Smooth muscle cell (in vitro differentiated cells): ENCODE data around the gene ZBTB40. TPM values are rescaled to one million over a fixed set of nuclear protein-coding genes. Genes with fewer than 3 reads are reported as not detected.

Experiments
- DNase-seq: peaks from one replicate; lab custom pipeline; 2025; ENCODE audit not compliant: unreplicated experiment; lab: John Stamatoyannopoulos, UW
- H2AFZ ChIP-seq: fragments of 200-600 bp; sonication (generic); 2 replicates; pipeline ENCODE4 v1.6.0; 2016; ENCODE audit warnings: antibody characterized with exemption, low read depth, mild to moderate bottlenecking
- H3F3A ChIP-seq: fragments of 200-600 bp; sonication (generic); 2 replicates; pipeline ENCODE4 v1.6.0; 2017; ENCODE audit warnings: antibody characterized with exemption, low read depth
- H3K27ac ChIP-seq: fragments of 200-600 bp; sonication (generic); 2 replicates; pipeline ENCODE4 v1.5.1; 2016; ENCODE audit warnings: low read depth, mild to moderate bottlenecking
- H3K27me3 ChIP-seq: fragments of 200-600 bp; sonication (generic); 2 replicates; pipeline ENCODE4 v1.6.1; 2016; ENCODE audit warnings: low read depth, mild to moderate bottlenecking
- H3K36me3 ChIP-seq: fragments of 200-600 bp; sonication (generic); 2 replicates; pipeline ENCODE4 v1.5.1; 2016; ENCODE audit warnings: low read depth
- H3K4me1 ChIP-seq: fragments of 200-600 bp; sonication (generic); 2 replicates; pipeline ENCODE4 v1.5.1; 2016; ENCODE audit warnings: low read depth
- H3K4me2 ChIP-seq: fragments of 200-600 bp; sonication (generic); 2 replicates; pipeline ENCODE4 v1.6.0; 2016; ENCODE audit warnings: mild to moderate bottlenecking
- H3K4me3 ChIP-seq: fragments of 200-600 bp; sonication (generic); 2 replicates; pipeline ENCODE4 v1.5.1; 2016; ENCODE audit warnings: mild to moderate bottlenecking
- H3K79me2 ChIP-seq: fragments of 200-600 bp; sonication (generic); 2 replicates; pipeline ENCODE4 v1.6.0; 2016; ENCODE audit warnings: low read depth, mild to moderate bottlenecking
- H3K9ac ChIP-seq: fragments of 200-600 bp; sonication (generic); 2 replicates; pipeline ENCODE4 v1.6.0; 2016; ENCODE audit warnings: low read depth
- H3K9me3 ChIP-seq: fragments of 200-600 bp; sonication (generic); replicated peaks from 2 replicates; pipeline ENCODE4 v1.5.1; 2016; ENCODE audit warnings: low read depth
- H4K20me1 ChIP-seq: fragments of 200-600 bp; sonication (generic); 2 replicates; pipeline ENCODE4 v1.6.0; 2016; ENCODE audit warnings: low read depth
- WGBS: methylation state at CpG from one replicate; pipeline ENCODE4 v1.1.7; 2016; ENCODE audit warnings: low lambda C conversion rate; 5-methylcytosine and 5-hydroxymethylcytosine counted together
- polyA plus RNA-seq: library from polyadenylated mRNA; unstranded; fragments of >200 nt; fragmentation: Nextera tagmentation; extraction: Ambion mirVana; gene quantifications from 2 replicates; pipeline ENCODE4 v1.2.1, GENCODE V29; 2016
- total RNA-seq: library from RNA; depleted of rRNA; stranded (reverse); fragments of >200 nt; gene quantifications from 2 replicates; pipeline ENCODE4 v1.2.3, GENCODE V29; 2014
- TF ChIP-seq, protein P1 (sequence below): fragments of 200-600 bp; sonication (generic); IDR thresholded peaks from 2 replicates; pipeline ENCODE4 v1.5.1; 2017; ENCODE audit warnings: borderline replicate concordance, mild to moderate bottlenecking, antibody characterized with exemption; ENCODE audit not compliant: insufficient read depth, poor library complexity, severe bottlenecking

Gene ZBTB40
- total and polyA plus RNA-seq, 2 experiments from 2014 or later, result 4.1 to 14.6 TPM

DNA sequence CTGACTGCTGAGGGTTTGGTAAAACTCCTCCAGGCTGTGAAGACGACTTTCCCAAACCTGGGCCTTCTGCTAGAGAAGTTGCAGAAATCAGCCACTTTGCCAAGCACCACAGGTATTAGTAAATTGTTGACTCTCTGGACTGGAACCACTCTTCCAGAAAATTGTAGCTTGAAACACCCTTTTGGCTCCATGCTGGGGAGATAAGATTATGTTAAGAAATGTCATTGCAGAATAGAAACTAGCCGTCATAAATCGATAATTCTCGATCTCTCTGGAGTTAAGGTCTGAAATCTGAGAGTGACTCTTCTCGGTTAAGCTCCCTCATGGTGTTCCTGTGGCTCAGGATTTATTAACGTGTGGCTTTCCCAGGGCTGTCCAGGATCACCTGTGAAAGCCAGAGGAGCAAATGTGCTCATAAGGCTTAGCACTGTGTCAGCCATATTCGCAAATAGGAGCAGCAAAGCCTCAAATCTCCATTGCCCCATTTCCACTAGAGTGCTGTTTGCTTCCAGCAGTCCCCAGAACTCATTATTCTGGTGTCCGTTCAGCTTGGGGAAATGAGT is 54.6 kb downstream of the ZBTB40 start:
- H3K9ac ChIP-seq, result no peak overlapping the region
- WGBS, result 92% methylated on average over 8 of the region's 8 CpGs
- no peak overlapping the region for H3K27ac ChIP-seq
- H3K4me3 ChIP-seq, result no peak overlapping the region
- H3K36me3 ChIP-seq, result peaks cover 29% of the 10 kb centered on the region
- no peaks in the 10 kb centered on the region for H3F3A ChIP-seq
- H3K4me1 ChIP-seq, result no peaks in the 10 kb centered on the region
- TF ChIP-seq, protein P1, sequence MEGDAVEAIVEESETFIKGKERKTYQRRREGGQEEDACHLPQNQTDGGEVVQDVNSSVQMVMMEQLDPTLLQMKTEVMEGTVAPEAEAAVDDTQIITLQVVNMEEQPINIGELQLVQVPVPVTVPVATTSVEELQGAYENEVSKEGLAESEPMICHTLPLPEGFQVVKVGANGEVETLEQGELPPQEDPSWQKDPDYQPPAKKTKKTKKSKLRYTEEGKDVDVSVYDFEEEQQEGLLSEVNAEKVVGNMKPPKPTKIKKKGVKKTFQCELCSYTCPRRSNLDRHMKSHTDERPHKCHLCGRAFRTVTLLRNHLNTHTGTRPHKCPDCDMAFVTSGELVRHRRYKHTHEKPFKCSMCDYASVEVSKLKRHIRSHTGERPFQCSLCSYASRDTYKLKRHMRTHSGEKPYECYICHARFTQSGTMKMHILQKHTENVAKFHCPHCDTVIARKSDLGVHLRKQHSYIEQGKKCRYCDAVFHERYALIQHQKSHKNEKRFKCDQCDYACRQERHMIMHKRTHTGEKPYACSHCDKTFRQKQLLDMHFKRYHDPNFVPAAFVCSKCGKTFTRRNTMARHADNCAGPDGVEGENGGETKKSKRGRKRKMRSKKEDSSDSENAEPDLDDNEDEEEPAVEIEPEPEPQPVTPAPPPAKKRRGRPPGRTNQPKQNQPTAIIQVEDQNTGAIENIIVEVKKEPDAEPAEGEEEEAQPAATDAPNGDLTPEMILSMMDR, result no peak
- H3K9me3 ChIP-seq, result no peaks in the 10 kb centered on the region
- DNase-seq, result no peak
- no peaks in the 10 kb centered on the region for H3K79me2 ChIP-seq
- no peaks in the 10 kb centered on the region for H3K27me3 ChIP-seq
- no peak overlapping the region for H3K4me2 ChIP-seq
- peaks cover 19% of the 10 kb centered on the region for H4K20me1 ChIP-seq
- no peak overlapping the region for H2AFZ ChIP-seq

DNA sequence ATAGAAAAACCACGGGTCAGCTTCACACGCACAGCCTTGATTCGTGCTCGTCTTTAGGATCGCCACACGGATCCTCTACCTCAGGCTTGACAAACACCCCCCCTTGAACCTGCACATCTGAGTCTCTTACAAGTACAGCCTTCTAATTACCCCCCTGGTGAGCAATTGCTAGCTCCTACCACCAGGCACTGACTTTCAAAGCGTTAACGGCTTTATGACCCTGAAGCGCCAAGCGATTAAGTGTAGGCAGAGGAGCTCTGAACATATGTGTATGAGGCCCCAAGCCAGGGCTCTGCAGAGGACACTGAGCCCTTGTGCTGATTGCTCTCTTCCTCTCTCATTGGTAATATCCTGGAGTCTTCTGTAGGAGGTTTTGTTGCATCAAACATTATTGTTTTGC is 55.9 kb downstream of the ZBTB40 start:
- H2AFZ ChIP-seq, result no peak overlapping the region
- no peaks in the 10 kb centered on the region for H3F3A ChIP-seq
- H3K79me2 ChIP-seq, result no peaks in the 10 kb centered on the region
- peaks cover 11% of the 10 kb centered on the region for H4K20me1 ChIP-seq
- no peaks in the 10 kb centered on the region for H3K9me3 ChIP-seq
- H3K27me3 ChIP-seq, result no peaks in the 10 kb centered on the region
- H3K36me3 ChIP-seq, result peaks cover 37% of the 10 kb centered on the region
- no peak overlapping the region for H3K4me3 ChIP-seq
- no peaks in the 10 kb centered on the region for H3K4me1 ChIP-seq
- TF ChIP-seq, protein P1, result no peak
- no peak overlapping the region for H3K4me2 ChIP-seq
- H3K27ac ChIP-seq, result no peak overlapping the region
- no peak overlapping the region for H3K9ac ChIP-seq
- no peak for DNase-seq
- 91% methylated on average over 10 of the region's 10 CpGs for WGBS

DNA sequence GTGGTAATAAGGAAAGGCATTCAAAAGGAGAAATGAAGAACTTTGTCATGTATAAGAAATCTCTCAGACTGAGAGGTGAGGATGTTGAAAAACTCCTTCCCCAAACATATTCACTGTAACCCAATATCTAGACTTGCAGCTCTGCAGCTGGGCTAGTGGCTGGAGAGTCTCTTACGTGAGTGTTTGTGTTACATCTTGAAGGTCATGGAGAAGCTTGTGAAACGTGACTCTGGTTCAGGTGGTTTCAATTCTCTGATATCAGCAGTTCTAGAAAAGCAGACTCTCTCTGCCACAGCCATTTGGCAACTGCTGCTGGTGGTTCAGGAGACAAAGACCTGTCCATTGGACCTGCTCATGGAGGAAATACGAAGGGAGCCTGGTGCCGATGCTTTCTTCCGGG is 56.7 kb downstream of the ZBTB40 start:
- WGBS, result 93% methylated on average over 5 of the region's 5 CpGs
- peaks cover 37% of the 10 kb centered on the region for H3K36me3 ChIP-seq
- TF ChIP-seq, protein P1, result no peak
- no peaks in the 10 kb centered on the region for H3K27me3 ChIP-seq
- no peaks in the 10 kb centered on the region for H3F3A ChIP-seq
- peaks cover 5% of the 10 kb centered on the region for H4K20me1 ChIP-seq
- H3K79me2 ChIP-seq, result no peaks in the 10 kb centered on the region
- DNase-seq, result no peak
- no peaks in the 10 kb centered on the region for H3K9me3 ChIP-seq
- H3K4me2 ChIP-seq, result no peak overlapping the region
- no peaks in the 10 kb centered on the region for H3K4me1 ChIP-seq
- no peak overlapping the region for H3K9ac ChIP-seq
- H2AFZ ChIP-seq, result no peak overlapping the region
- H3K27ac ChIP-seq, result no peak overlapping the region
- no peak overlapping the region for H3K4me3 ChIP-seq

DNA sequence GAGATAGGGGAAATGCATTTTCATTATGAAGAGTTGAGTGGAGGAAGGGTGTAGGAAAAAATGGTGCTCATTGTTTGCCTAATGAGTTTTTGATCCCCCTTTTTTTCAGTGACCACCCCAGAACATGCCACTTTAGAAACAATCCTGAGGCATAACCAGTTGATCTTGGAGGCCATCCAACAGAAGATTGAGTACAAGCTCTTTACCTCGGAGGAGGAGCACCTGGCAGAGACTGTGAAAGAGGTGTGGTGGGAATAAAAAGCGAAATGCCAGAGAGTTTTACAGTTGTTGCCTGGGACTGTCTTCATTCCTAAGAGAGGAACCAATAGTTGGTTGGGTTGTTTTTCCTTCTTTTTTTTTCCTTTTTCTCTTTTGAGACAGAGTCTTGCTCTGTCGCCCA is 57.3 kb downstream of the ZBTB40 start:
- H3K4me2 ChIP-seq, result no peak overlapping the region
- no peaks in the 10 kb centered on the region for H3K27me3 ChIP-seq
- DNase-seq, result no peak
- H3K36me3 ChIP-seq, result peaks cover 37% of the 10 kb centered on the region
- no peaks in the 10 kb centered on the region for H3K79me2 ChIP-seq
- no peak overlapping the region for H2AFZ ChIP-seq
- no peak overlapping the region for H3K4me3 ChIP-seq
- WGBS, result 97% methylated on average over 3 of the region's 3 CpGs
- no peak overlapping the region for H3K27ac ChIP-seq
- no peaks in the 10 kb centered on the region for H3K4me1 ChIP-seq
- H3F3A ChIP-seq, result no peaks in the 10 kb centered on the region
- no peaks in the 10 kb centered on the region for H3K9me3 ChIP-seq
- H3K9ac ChIP-seq, result no peak overlapping the region
- TF ChIP-seq, protein P1, result no peak
- peaks cover under 1% of the 10 kb centered on the region for H4K20me1 ChIP-seq
